Transverse colon (tissue), 4 donors: ENCODE measurements around the gene ARHGAP10. TPM values are rescaled to one million over a fixed set of nuclear protein-coding genes. Genes with fewer than 3 reads are reported as not detected.

Source experiments
- DNase-seq: peaks from one replicate; pipeline ENCODE4 v3.0.0-alpha.2; 2019
- H3K27ac ChIP-seq, 4 donors: fragments of 200-600 bp; sonication (generic); 2 replicates each; pipeline ENCODE4 v1.5.1; 2016 to 2018; ENCODE audit warnings: inconsistent platforms in 4 of 4
- H3K27me3 ChIP-seq: fragments of 200-600 bp; sonication (generic); 2 replicates; pipeline ENCODE4 v1.5.1; 2017; ENCODE audit warnings: inconsistent platforms
- H3K36me3 ChIP-seq, 4 donors: fragments of 200-600 bp; sonication (generic); 2 replicates each; pipeline ENCODE4 v1.5.1; 2017 to 2019; ENCODE audit warnings: inconsistent platforms in 4 of 4
- H3K4me1 ChIP-seq, 4 donors: fragments of 200-600 bp; sonication (generic); 2 replicates each; pipeline ENCODE4 v1.5.1; 2017 to 2020; ENCODE audit warnings: inconsistent platforms in 4 of 4
- H3K4me3 ChIP-seq, 4 donors: fragments of 200-600 bp; sonication (generic); 1 replicate in 1 of 4; 2 replicates in 3 of 4; pipeline versions ENCODE4 v1.5.1 to v1.6.1; 2017 to 2019; ENCODE audit warnings: inconsistent platforms in 4 of 4
- H3K9me3 ChIP-seq, 2 donors: fragments of 200-600 bp; sonication (generic); 2 replicates each; pipeline ENCODE4 v1.5.1; 2017 to 2019; ENCODE audit warnings: inconsistent platforms in 2 of 2
- CTCF ChIP-seq, 5 experiments: fragments of 200-600 bp in 3 of 5; fragments of 450-650 bp in 2 of 5; sonication (generic) in 3 of 5; IDR thresholded peaks; 1 replicate in 2 of 5; 2 replicates in 3 of 5; pipeline ENCODE4 v1.5.1; 2016 to 2017; ENCODE audit warnings: antibody characterized with exemption in 5 of 5, inconsistent platforms in 3 of 5, mild to moderate bottlenecking in 2 of 5, moderate library complexity in 1 of 5
- EP300 ChIP-seq: sonication (generic); formaldehyde crosslinking; IDR thresholded peaks from one replicate; pipeline ENCODE4 v1.6.1; 2017; ENCODE audit warnings: antibody characterized with exemption, low read depth
- POLR2A ChIP-seq: fragments of 450-650 bp; IDR thresholded peaks from one replicate; pipeline ENCODE4 v1.6.1; 2016; ENCODE audit warnings: antibody characterized with exemption, mild to moderate bottlenecking, moderate library complexity
- POLR2AphosphoS5 ChIP-seq, 3 donors: sonication (generic); formaldehyde crosslinking; IDR thresholded peaks; one replicate each; pipeline ENCODE4 v1.6.1; 2016; ENCODE audit warnings: antibody characterized with exemption in 3 of 3
- WGBS, 2 donors: methylation state at CpG; one replicate each; pipeline ENCODE4 v1.1.5; 2018; ENCODE audit warnings: low coverage in 1 of 2; 5-methylcytosine and 5-hydroxymethylcytosine counted together
- in situ Hi-C, 4 donors: fragments of 200-750 bp; cut with MboI; loops; one replicate each; pipeline versions ENCODE4 v1.15.0 to v1.15.1; 2017; ENCODE audit warnings: low sequenced_read_pairs in 3 of 4, low pct_ligation_motif_present in 1 of 4, low pct_unique_long_range_greater_than_20kb in 1 of 4
- intact Hi-C: fragments of 100-400 bp; cut with DNase I; formaldehyde crosslinking; loops from one replicate; pipeline ENCODE4 v1.15.1; 2023; ENCODE audit warnings: low total_unique reads
- total RNA-seq, 4 donors: library from RNA; depleted of rRNA; stranded (reverse); fragments of >200 nt; gene quantifications; one replicate each; pipeline ENCODE4 v1.1.0, GENCODE V29; 2016

Gene ARHGAP10
- total RNA-seq, 4 donors from 2014 or later: 14.7 to 27.3 (median 22.9) TPM

GRCh38 chr4:147929746-147930145 is 197.9 kb downstream of the ARHGAP10 start:
- H3K9me3 ChIP-seq: no peaks in the 10 kb centered on the region
- H3K4me1 ChIP-seq: peaks cover 0 to 7% (median 0%) of the 10 kb centered on the region in 4 donors
- intact Hi-C loops: no loop called here
- WGBS, 2 donors: 70% methylated on average over 1 of the region's 1 CpG; no CpG with 5 or more reads in 1 of the 2 donors
- in situ Hi-C loops: no loop called here
- no peak overlapping the region for H3K27ac ChIP-seq
- no peak for DNase-seq
- no peaks in the 10 kb centered on the region for H3K27me3 ChIP-seq
- H3K4me3 ChIP-seq: no peak overlapping the region
- H3K36me3 ChIP-seq: no peaks in the 10 kb centered on the region
- no peak for TF ChIP-seq POLR2AphosphoS5 (IDR thresholded peaks at IDR 0.05)
- TF ChIP-seq POLR2A: no peak
- no peak for TF ChIP-seq CTCF (IDR thresholded peaks at IDR 0.05)
- no peak for TF ChIP-seq EP300

GRCh38 chr4:147933316-147933715 is 201.4 kb downstream of the ARHGAP10 start:
- Histone ChIP-seq H3K9me3 (no peaks in the 10 kb centered on the region), H3K27me3 (no peaks in the 10 kb centered on the region), H3K27ac (no peak overlapping the region), H3K4me3 (no peak overlapping the region), H3K36me3 (no peaks in the 10 kb centered on the region), H3K4me1 (no peaks in the 10 kb centered on the region)
- intact Hi-C loops (no loop called here), in situ Hi-C loops (no loop called here)
- 73% methylated on average over 4 of the region's 4 CpGs; no CpG with 5 or more reads in 1 of the 2 donors for WGBS, 2 donors
- DNase-seq: peak; percentile 11
- TF ChIP-seq EP300: no peak
- peak in 3 of 5 experiments; percentile 6 to 27 (median 25) for TF ChIP-seq CTCF (IDR thresholded peaks at IDR 0.05)

GRCh38 chr4:147933779-147934178 is 201.9 kb downstream of the ARHGAP10 start:
- TF ChIP-seq EP300 (no peak), POLR2A (no peak), CTCF (IDR thresholded peaks at IDR 0.05) (no peak), POLR2AphosphoS5 (IDR thresholded peaks at IDR 0.05) (no peak)
- H3K9me3 ChIP-seq: no peaks in the 10 kb centered on the region
- 82% methylated on average over 3 of the region's 3 CpGs; no CpG with 5 or more reads in 1 of the 2 donors for WGBS, 2 donors
- intact Hi-C loops (no loop called here), in situ Hi-C loops (no loop called here)
- no peak for DNase-seq
- no peaks in the 10 kb centered on the region for H3K36me3 ChIP-seq
- H3K4me3 ChIP-seq: no peak overlapping the region
- H3K27me3 ChIP-seq: no peaks in the 10 kb centered on the region
- H3K4me1 ChIP-seq: no peaks in the 10 kb centered on the region
- H3K27ac ChIP-seq: no peak overlapping the region

GRCh38 chr4:147938496-147938895 is 206.6 kb downstream of the ARHGAP10 start:
- Histone ChIP-seq H3K36me3 (no peaks in the 10 kb centered on the region), H3K9me3 (no peaks in the 10 kb centered on the region), H3K27me3 (no peaks in the 10 kb centered on the region), H3K4me3 (no peak overlapping the region), H3K27ac (no peak overlapping the region), H3K4me1 (peaks cover 0 to 11% (median 5%) of the 10 kb centered on the region in 4 donors)
- TF ChIP-seq POLR2AphosphoS5 (IDR thresholded peaks at IDR 0.05) (no peak), EP300 (no peak), POLR2A (no peak), CTCF (IDR thresholded peaks at IDR 0.05) (no peak)
- no peak for DNase-seq
- intact Hi-C loops (no loop called here), in situ Hi-C loops (no loop called here)
- 73 to 81% methylated on average over 5 of the region's 5 CpGs for WGBS, 2 donors
